K562 (cell line): ENCODE results near the gene ZNF358. TPM values are rescaled to one million over a fixed set of nuclear protein-coding genes. Genes with fewer than 3 reads are reported as not detected.

Experiments
- ARID4B ChIP-seq: sonication (generic); formaldehyde crosslinking; IDR thresholded peaks from 2 replicates; pipeline ENCODE4 v1.8.0; 2022; ENCODE audit warnings: mild to moderate bottlenecking, missing genetic modification reagents
- BHLHE40 ChIP-seq: IDR thresholded peaks from 2 replicates; pipeline ENCODE4 v1.6.1; 2011; ENCODE audit warnings: low read length, improper control_type of control experiment
- CBFA2T3 ChIP-seq: fragments of 450-650 bp; IDR thresholded peaks from 2 replicates; pipeline ENCODE4 v1.6.1; 2017
- ETS1 ChIP-seq: conservative IDR thresholded peaks from 2 replicates; pipeline ENCODE4 v1.6.1; 2011; ENCODE audit warnings: low read depth, mild to moderate bottlenecking, low read length; ENCODE audit not compliant: control insufficient read depth
- GABPA ChIP-seq: fragments of 200-800 bp; sonication (Bioruptor generic); conservative IDR thresholded peaks from 2 replicates; pipeline ENCODE4 v1.6.1; 2016; ENCODE audit warnings: low read depth, missing genetic modification characterization, missing compliant biosample characterization
- JUN ChIP-seq, 2 experiments: sonication (generic) in 1 of 2; formaldehyde crosslinking in 1 of 2; IDR thresholded peaks; 2 replicates each; pipeline versions ENCODE4 v1.6.1 to v1.8.0; 2012 to 2022; ENCODE audit warnings: borderline replicate concordance in 2 of 2, mild to moderate bottlenecking in 2 of 2, improper control_type of control experiment in 1 of 2, low read depth in 1 of 2, low read length in 1 of 2, missing genetic modification reagents in 1 of 2
- KDM1A ChIP-seq, 2 experiments: fragments of 450-650 bp; IDR thresholded peaks; 2 replicates each; pipeline ENCODE4 v1.6.1; 2016; ENCODE audit warnings: mild to moderate bottlenecking in 2 of 2
- NCOA1 ChIP-seq: fragments of 450-650 bp; IDR thresholded peaks from 2 replicates; pipeline ENCODE4 v1.6.1; 2016; ENCODE audit warnings: low read depth
- NCOR1 ChIP-seq: fragments of 450-650 bp; IDR thresholded peaks from 2 replicates; pipeline ENCODE4 v1.6.1; 2016; ENCODE audit warnings: mild to moderate bottlenecking, moderate library complexity
- NFATC3 ChIP-seq: fragments of 450-650 bp; IDR thresholded peaks from 2 replicates; pipeline ENCODE4 v1.6.1; 2017; ENCODE audit warnings: mild to moderate bottlenecking
- PHF20 ChIP-seq: fragments of 450-650 bp; IDR thresholded peaks from 2 replicates; pipeline ENCODE4 v1.6.1; 2018; ENCODE audit not compliant: partially characterized antibody
- PML ChIP-seq: IDR thresholded peaks from 2 replicates; pipeline ENCODE4 v1.6.1; 2012; ENCODE audit warnings: low read length, inconsistent platforms
- RNF2 ChIP-seq: sonication (generic); IDR thresholded peaks from 2 replicates; pipeline ENCODE4 v1.6.1; 2016
- SIRT6 ChIP-seq: IDR thresholded peaks from one replicate; pipeline ENCODE4 v1.6.1; 2012; ENCODE audit warnings: low read depth, mild to moderate bottlenecking, control low read depth, inconsistent platforms, low read length, moderate library complexity
- USF1 ChIP-seq: sonication (generic); formaldehyde crosslinking; IDR thresholded peaks from 2 replicates; pipeline ENCODE4 v1.9.0; 2022; ENCODE audit warnings: mild to moderate bottlenecking, missing genetic modification reagents
- ZNF174 ChIP-seq: fragments of 250-450 bp; sonication (Bioruptor Pico); IDR thresholded peaks from 2 replicates; pipeline ENCODE4 v1.4.0; 2020; ENCODE audit warnings: mild to moderate bottlenecking
- ZNF766 ChIP-seq: fragments of 200-800 bp; sonication (Bioruptor generic); conservative IDR thresholded peaks from 2 replicates; pipeline ENCODE4 v1.6.1; 2016; ENCODE audit warnings: missing genetic modification characterization, missing compliant biosample characterization
- polyA plus RNA-seq, 8 experiments: library from polyadenylated mRNA; depleted of rRNA in 4 of 8; stranded (reverse) in 5 of 8; unstranded in 3 of 8; fragments of >200 nt; fragmentation: Nextera tagmentation in 2 of 8; fragmentation: Illumina TruSeq in 1 of 8; extraction: Ambion mirVana in 2 of 8; extraction: Trizol in 1 of 8; gene quantifications; 2 replicates each; pipeline versions ENCODE4 v1.2.1 to v1.2.3, GENCODE V29; 2011 to 2014; ENCODE audit warnings: inconsistent platforms in 1 of 8, missing spikeins in 1 of 8
- total RNA-seq, 7 experiments: library from RNA; depleted of rRNA in 6 of 7; stranded (reverse); fragments of >200 nt in 6 of 7; fragmentation: Illumina TruSeq in 2 of 7; extraction: Trizol in 2 of 7; gene quantifications; 2 replicates each; pipeline versions ENCODE4 v1.2.1 to v1.2.3, GENCODE V29; 2011 to 2021; ENCODE audit warnings: low replicate concordance in 1 of 7
- TF ChIP-seq, protein P1 (sequence below): sonication (generic); formaldehyde crosslinking; IDR thresholded peaks from 2 replicates; pipeline ENCODE4 v1.8.1; 2023; ENCODE audit warnings: mild to moderate bottlenecking, missing genetic modification reagents
- TF ChIP-seq, protein P2 (sequence below): sonication (generic); formaldehyde crosslinking; IDR thresholded peaks from 2 replicates; pipeline ENCODE4 v1.8.0; 2022; ENCODE audit warnings: missing genetic modification reagents, mild to moderate bottlenecking, moderate library complexity, borderline replicate concordance

The ZNF358 gene
- total and polyA plus RNA-seq, 9 of the 15 experiments (the other 6 are each of a cell fraction or from before 2014, with no cell fraction given), result 0.04 to 17.2 (median 4.9) TPM

DNA sequence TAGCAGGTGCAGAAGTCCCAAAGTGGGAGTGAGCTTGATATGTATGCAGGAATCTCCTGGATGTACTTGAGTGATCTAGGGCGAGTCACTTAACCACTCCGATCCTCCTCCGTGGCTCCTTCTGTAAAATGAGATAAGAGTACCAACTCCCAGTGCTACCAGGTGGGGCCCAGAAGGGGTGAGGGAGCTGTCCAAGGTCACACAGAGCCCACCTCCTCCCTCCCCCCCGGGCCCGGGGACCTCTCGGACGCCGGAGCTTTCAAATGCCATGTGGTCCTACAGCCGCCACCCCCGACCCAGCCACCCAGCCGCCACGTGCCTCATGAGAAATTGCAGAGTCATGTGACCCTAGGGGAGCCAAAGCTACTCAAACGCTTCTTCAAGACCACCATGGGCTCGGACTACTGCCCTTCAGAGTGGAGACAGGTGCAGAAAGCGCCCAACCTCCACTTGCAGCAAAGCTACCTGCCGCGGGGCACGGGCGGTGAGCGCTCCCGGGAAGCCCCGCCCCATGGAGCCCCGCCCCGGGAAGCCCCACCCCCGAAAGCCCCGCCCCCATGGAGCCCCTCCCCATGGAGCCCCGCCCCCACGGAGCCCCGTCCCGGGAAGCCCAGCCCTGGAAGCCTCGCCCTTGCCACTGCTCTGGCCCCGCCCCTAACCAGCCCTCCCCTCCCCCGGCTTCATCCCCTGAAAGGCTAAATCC, 10.1 kb upstream of the ZNF358 start (continued):
- TF ChIP-seq, protein P1, sequence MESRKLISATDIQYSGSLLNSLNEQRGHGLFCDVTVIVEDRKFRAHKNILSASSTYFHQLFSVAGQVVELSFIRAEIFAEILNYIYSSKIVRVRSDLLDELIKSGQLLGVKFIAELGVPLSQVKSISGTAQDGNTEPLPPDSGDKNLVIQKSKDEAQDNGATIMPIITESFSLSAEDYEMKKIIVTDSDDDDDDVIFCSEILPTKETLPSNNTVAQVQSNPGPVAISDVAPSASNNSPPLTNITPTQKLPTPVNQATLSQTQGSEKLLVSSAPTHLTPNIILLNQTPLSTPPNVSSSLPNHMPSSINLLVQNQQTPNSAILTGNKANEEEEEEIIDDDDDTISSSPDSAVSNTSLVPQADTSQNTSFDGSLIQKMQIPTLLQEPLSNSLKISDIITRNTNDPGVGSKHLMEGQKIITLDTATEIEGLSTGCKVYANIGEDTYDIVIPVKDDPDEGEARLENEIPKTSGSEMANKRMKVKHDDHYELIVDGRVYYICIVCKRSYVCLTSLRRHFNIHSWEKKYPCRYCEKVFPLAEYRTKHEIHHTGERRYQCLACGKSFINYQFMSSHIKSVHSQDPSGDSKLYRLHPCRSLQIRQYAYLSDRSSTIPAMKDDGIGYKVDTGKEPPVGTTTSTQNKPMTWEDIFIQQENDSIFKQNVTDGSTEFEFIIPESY (CRISPR knock-in tag), result peak; percentile 24; the same call in 1 of the 2 replicates
- peak; percentile 42; the same call in 1 of the 2 replicates for TF ChIP-seq NCOR1
- TF ChIP-seq, protein P2, sequence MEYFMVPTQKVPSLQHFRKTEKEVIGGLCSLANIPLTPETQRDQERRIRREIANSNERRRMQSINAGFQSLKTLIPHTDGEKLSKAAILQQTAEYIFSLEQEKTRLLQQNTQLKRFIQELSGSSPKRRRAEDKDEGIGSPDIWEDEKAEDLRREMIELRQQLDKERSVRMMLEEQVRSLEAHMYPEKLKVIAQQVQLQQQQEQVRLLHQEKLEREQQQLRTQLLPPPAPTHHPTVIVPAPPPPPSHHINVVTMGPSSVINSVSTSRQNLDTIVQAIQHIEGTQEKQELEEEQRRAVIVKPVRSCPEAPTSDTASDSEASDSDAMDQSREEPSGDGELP (CRISPR knock-in tag), result peak; percentile 52; the same call in 1 of the 2 replicates
- peak; percentile 78 for TF ChIP-seq BHLHE40
- no peak for TF ChIP-seq ZNF174 (CRISPR knock-in tag)
- peak; percentile 63; the same call in 1 of the 2 replicates for TF ChIP-seq ARID4B (CRISPR knock-in tag)
- TF ChIP-seq NCOA1, result peak; percentile 28; the same call in 1 of the 2 replicates
- TF ChIP-seq GABPA, result no peak
- TF ChIP-seq ETS1, result 0 out of 2 replicates have a peak, but pooled peaks have one; percentile 23
- TF ChIP-seq CBFA2T3, result peak; percentile 78
- peak; percentile 41 for TF ChIP-seq PHF20
- TF ChIP-seq PML, result 0 out of 2 replicates have a peak, but pooled peaks have one; percentile 31
- peak; percentile 92 for TF ChIP-seq USF1 (CRISPR knock-in tag)
- TF ChIP-seq RNF2, result no peak
- TF ChIP-seq ZNF766, result 0 out of 2 replicates have a peak, but pooled peaks have one; percentile 35
- no peak for TF ChIP-seq NFATC3
- no peak for TF ChIP-seq SIRT6
- TF ChIP-seq KDM1A (IDR thresholded peaks at IDR 0.05), result peak in 1 of 2 experiments; percentile 36; a peak in 1 of 4 replicates
- TF ChIP-seq JUN (IDR thresholded peaks at IDR 0.05; ENCODE audit: borderline replicate concordance, low read depth, low read length), result no peak
- TF ChIP-seq JUN (CRISPR knock-in tag; IDR thresholded peaks at IDR 0.05; ENCODE audit: borderline replicate concordance), result no peak
